Astrocyte (in vitro differentiated cells and primary cell): ENCODE results near the gene GADD45B. TPM values are rescaled to one million over a fixed set of nuclear protein-coding genes. Genes with fewer than 3 reads are reported as not detected.
A peak's percentile ranks its signal among the peaks of the same experiment; 100 is the strongest.

Experiments
- DNase-seq: peaks from one replicate; pipeline ENCODE4 v3.0.0-alpha.2; 2010; ENCODE audit warnings: low read depth
- FAIRE-seq: peaks from 2 replicates; lab custom pipeline; 2011; peaks lifted over from hg19 to GRCh38; lab: Jason Lieb, UNC
- H2AFZ ChIP-seq: 2 replicates; pipeline ENCODE4 v1.6.0; 2012; ENCODE audit warnings: low read depth, low read length, inconsistent platforms
- H3K27ac ChIP-seq: 2 replicates; pipeline ENCODE4 v1.5.1; 2011; ENCODE audit warnings: low read depth, low read length, inconsistent platforms
- H3K27me3 ChIP-seq: 2 replicates; pipeline ENCODE4 v1.6.0; 2011; ENCODE audit warnings: low read length, inconsistent platforms; ENCODE audit not compliant: insufficient read depth
- H3K36me3 ChIP-seq: 2 replicates; pipeline ENCODE4 v1.5.1; 2011; ENCODE audit warnings: low read length, inconsistent platforms; ENCODE audit not compliant: insufficient read depth
- H3K4me1 ChIP-seq: 2 replicates; pipeline ENCODE4 v1.5.1; 2011; ENCODE audit warnings: low read length, inconsistent platforms; ENCODE audit not compliant: insufficient read depth
- H3K4me2 ChIP-seq: 2 replicates; pipeline ENCODE4 v1.6.0; 2012; ENCODE audit warnings: low read length, inconsistent platforms
- H3K4me3 ChIP-seq: 2 replicates; pipeline ENCODE4 v1.5.1; 2011; ENCODE audit warnings: low read depth, mild to moderate bottlenecking, low read length, inconsistent platforms; ENCODE audit not compliant: insufficient read depth
- H3K79me2 ChIP-seq: 2 replicates; pipeline ENCODE4 v1.6.0; 2012; ENCODE audit warnings: mild to moderate bottlenecking, low read length, inconsistent platforms; ENCODE audit not compliant: insufficient read depth
- H3K9ac ChIP-seq: 2 replicates; pipeline ENCODE4 v1.6.0; 2012; ENCODE audit warnings: mild to moderate bottlenecking, low read length, inconsistent platforms
- H3K9me3 ChIP-seq: 2 replicates; pipeline ENCODE4 v1.5.1; 2012; ENCODE audit warnings: low read depth, mild to moderate bottlenecking, low read length, inconsistent platforms; ENCODE audit not compliant: insufficient read depth
- H4K20me1 ChIP-seq: 2 replicates; pipeline ENCODE4 v1.6.0; 2012; ENCODE audit warnings: low read length, inconsistent platforms; ENCODE audit not compliant: insufficient read depth
- H3K27ac Mint-ChIP-seq: one replicate; pipeline ENCODE4 v1.8.0; 2021; ENCODE audit warnings: mild to moderate bottlenecking, mixed read lengths; ENCODE audit not compliant: unreplicated experiment
- H3K27me3 Mint-ChIP-seq: one replicate; pipeline ENCODE4 v1.8.0; 2021; ENCODE audit warnings: low read depth, mixed read lengths; ENCODE audit not compliant: unreplicated experiment
- H3K36me3 Mint-ChIP-seq: one replicate; pipeline ENCODE4 v1.8.0; 2021; ENCODE audit warnings: low read depth, mixed read lengths; ENCODE audit not compliant: unreplicated experiment
- H3K4me1 Mint-ChIP-seq: one replicate; pipeline ENCODE4 v1.8.0; 2021; ENCODE audit warnings: low read depth, mixed read lengths; ENCODE audit not compliant: unreplicated experiment
- H3K4me3 Mint-ChIP-seq: one replicate; pipeline ENCODE4 v1.8.0; 2021; ENCODE audit warnings: mild to moderate bottlenecking, moderate library complexity, mixed read lengths; ENCODE audit not compliant: unreplicated experiment
- H3K9me3 Mint-ChIP-seq: one replicate; pipeline ENCODE4 v1.8.0; 2021; ENCODE audit warnings: mild to moderate bottlenecking, mixed read lengths; ENCODE audit not compliant: unreplicated experiment
- EZH2 ChIP-seq: IDR thresholded peaks from 2 replicates; pipeline ENCODE4 v1.6.1; 2012; ENCODE audit warnings: mild to moderate bottlenecking, low read length, inconsistent platforms; ENCODE audit not compliant: insufficient read depth
- total RNA-seq: library from RNA; stranded (reverse); gene quantifications from 2 replicates; pipeline ENCODE4 v1.2.1, GENCODE V29; 2021
- TF ChIP-seq, protein P1 (sequence below): IDR thresholded peaks from 2 replicates; pipeline ENCODE4 v1.5.1; 2011; ENCODE audit warnings: low read depth, mild to moderate bottlenecking, inconsistent platforms, low read length, moderate library complexity; ENCODE audit not compliant: insufficient read depth

GADD45B gene
- total RNA-seq, 1 donor from 2014 or later: 161 TPM

DNA sequence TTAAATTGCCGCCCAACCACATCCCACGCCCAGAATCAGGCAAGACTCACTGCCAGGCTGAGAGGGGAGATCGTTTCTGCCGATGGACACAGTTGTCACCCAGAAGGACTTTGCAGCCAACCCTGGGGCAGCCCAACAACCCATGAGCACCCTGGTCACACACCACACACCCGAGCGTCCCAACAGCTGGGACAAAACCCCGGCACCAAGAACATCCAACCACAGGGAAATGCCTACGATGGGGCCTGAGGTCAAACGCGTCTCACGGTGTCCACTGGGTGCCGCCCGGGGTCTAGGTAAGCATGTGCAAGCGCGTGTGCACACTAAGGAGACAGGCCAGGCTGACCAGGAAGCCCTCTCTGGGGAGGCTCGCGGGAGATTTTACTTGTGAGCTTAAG, 32.1 kb upstream of the GADD45B start:
- Mint-ChIP-seq H3K27me3 (no peaks in the 10 kb centered on the region), H3K27ac (no peak overlapping the region), H3K36me3 (peaks cover 2% of the 10 kb centered on the region), H3K4me3 (no peak overlapping the region), H3K4me1 (peaks cover 3% of the 10 kb centered on the region), H3K9me3 (no peaks in the 10 kb centered on the region)
- Histone ChIP-seq H3K36me3 (no peaks in the 10 kb centered on the region), H3K4me2 (no peak overlapping the region), H3K4me1 (no peaks in the 10 kb centered on the region), H4K20me1 (peaks cover 72% of the 10 kb centered on the region), H3K27me3 (no peaks in the 10 kb centered on the region), H3K9me3 (no peaks in the 10 kb centered on the region), H3K79me2 (peaks cover 86% of the 10 kb centered on the region), H3K9ac (no peak overlapping the region), H3K27ac (no peak overlapping the region), H3K4me3 (no peak overlapping the region), H2AFZ (no peak overlapping the region)
- FAIRE-seq (no peak), DNase-seq (no peak)
- no peak for TF ChIP-seq EZH2
- TF ChIP-seq, protein P1, sequence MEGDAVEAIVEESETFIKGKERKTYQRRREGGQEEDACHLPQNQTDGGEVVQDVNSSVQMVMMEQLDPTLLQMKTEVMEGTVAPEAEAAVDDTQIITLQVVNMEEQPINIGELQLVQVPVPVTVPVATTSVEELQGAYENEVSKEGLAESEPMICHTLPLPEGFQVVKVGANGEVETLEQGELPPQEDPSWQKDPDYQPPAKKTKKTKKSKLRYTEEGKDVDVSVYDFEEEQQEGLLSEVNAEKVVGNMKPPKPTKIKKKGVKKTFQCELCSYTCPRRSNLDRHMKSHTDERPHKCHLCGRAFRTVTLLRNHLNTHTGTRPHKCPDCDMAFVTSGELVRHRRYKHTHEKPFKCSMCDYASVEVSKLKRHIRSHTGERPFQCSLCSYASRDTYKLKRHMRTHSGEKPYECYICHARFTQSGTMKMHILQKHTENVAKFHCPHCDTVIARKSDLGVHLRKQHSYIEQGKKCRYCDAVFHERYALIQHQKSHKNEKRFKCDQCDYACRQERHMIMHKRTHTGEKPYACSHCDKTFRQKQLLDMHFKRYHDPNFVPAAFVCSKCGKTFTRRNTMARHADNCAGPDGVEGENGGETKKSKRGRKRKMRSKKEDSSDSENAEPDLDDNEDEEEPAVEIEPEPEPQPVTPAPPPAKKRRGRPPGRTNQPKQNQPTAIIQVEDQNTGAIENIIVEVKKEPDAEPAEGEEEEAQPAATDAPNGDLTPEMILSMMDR: no peak

DNA sequence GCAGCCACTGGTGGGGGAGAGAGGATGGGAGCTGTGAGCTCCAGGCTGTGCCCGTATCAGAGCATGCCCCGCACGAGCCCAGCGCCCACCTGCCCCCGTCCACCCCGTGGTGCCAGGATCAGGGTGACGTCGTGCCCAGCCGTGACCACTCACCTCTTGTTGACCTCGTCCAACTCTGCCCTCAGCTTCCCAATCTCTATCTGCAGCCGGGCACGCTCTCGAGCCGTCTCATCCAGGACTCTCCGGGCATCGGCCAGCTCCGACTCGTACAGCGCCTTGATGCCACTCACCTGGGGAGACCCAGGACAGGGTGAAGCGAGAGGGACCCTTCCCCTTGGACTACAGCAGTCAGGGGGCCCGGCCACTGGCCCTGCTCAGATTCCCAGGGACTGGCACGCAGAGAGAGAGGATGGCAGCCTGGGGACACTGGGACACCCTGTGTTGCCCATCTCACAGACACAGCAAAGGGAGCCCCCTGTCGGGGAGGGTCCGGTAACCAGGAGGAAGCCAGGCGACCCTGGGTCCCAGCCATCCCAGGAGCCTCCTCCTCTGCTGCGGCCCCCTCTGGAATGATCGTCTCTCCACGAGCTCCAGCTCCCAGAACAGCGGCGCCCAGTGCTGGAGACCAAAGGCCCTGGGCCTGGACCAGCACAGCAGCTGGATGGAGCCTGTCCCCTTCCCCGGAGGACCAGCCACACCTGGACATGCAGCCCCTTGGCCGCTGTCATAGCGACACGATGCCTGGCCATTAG, 31.5 kb upstream of the GADD45B start:
- H3K36me3 Mint-ChIP-seq: peaks cover 2% of the 10 kb centered on the region

More for the DNA sequence above, 31.5 kb upstream of the GADD45B start:
- Histone ChIP-seq H3K79me2 (peaks cover 86% of the 10 kb centered on the region), H2AFZ (no peak overlapping the region), H3K4me2 (no peak overlapping the region), H3K27ac (no peak overlapping the region), H3K4me1 (no peaks in the 10 kb centered on the region), H3K4me3 (no peak overlapping the region), H3K9ac (no peak overlapping the region), H3K27me3 (no peaks in the 10 kb centered on the region), H4K20me1 (peaks cover 72% of the 10 kb centered on the region), H3K9me3 (no peaks in the 10 kb centered on the region), H3K36me3 (no peaks in the 10 kb centered on the region)
- H3K4me3 Mint-ChIP-seq: peak overlapping the region; percentile 20
- peaks cover 3% of the 10 kb centered on the region for H3K4me1 Mint-ChIP-seq
- TF ChIP-seq, protein P1: no peak
- TF ChIP-seq EZH2: no peak
- no peaks in the 10 kb centered on the region for H3K9me3 Mint-ChIP-seq
- H3K27me3 Mint-ChIP-seq: no peaks in the 10 kb centered on the region
- H3K27ac Mint-ChIP-seq: no peak overlapping the region
- DNase-seq (no peak), FAIRE-seq (no peak)
